KMS-11 (cell line): ENCODE measurements around the gene TNFAIP3.

Experiments
- H2AFZ ChIP-seq: fragments of 200-600 bp; sonication (generic); 2 replicates; pipeline ENCODE4 v1.6.1; 2016; ENCODE audit warnings: antibody characterized with exemption, mixed run types, low read depth
- H3K27ac ChIP-seq: fragments of 200-600 bp; sonication (generic); 2 replicates; pipeline ENCODE4 v1.6.1; 2016; ENCODE audit warnings: mild to moderate bottlenecking, mixed run types
- H3K27me3 ChIP-seq: fragments of 200-600 bp; sonication (generic); 2 replicates; pipeline ENCODE4 v1.6.1; 2017; ENCODE audit warnings: mild to moderate bottlenecking, low read depth, mixed run types, moderate library complexity; ENCODE audit not compliant: insufficient read depth
- H3K36me3 ChIP-seq: fragments of 200-600 bp; sonication (generic); 2 replicates; pipeline ENCODE4 v1.6.1; 2017; ENCODE audit warnings: mild to moderate bottlenecking, mixed run types; ENCODE audit not compliant: insufficient read depth
- H3K4me1 ChIP-seq: fragments of 200-600 bp; sonication (generic); 2 replicates; pipeline ENCODE4 v1.6.1; 2016; ENCODE audit warnings: mild to moderate bottlenecking, low read depth, mixed run types; ENCODE audit not compliant: poor library complexity, severe bottlenecking
- H3K4me2 ChIP-seq: fragments of 200-600 bp; sonication (generic); 2 replicates; pipeline ENCODE4 v1.7.0; 2016; ENCODE audit warnings: mild to moderate bottlenecking, mixed run types
- H3K4me3 ChIP-seq: fragments of 200-600 bp; sonication (generic); IDR thresholded peaks from 2 replicates; pipeline ENCODE4 v1.6.1; 2017; ENCODE audit warnings: low read depth, low read length, mixed read lengths; ENCODE audit not compliant: insufficient read depth
- H3K79me2 ChIP-seq: fragments of 200-600 bp; sonication (generic); 2 replicates; pipeline ENCODE4 v1.6.1; 2016; ENCODE audit warnings: low read depth, mixed run types; ENCODE audit not compliant: insufficient read depth
- H3K9ac ChIP-seq: fragments of 200-600 bp; sonication (generic); 2 replicates; pipeline ENCODE4 v1.6.1; 2016; ENCODE audit warnings: mild to moderate bottlenecking, mixed run types
- H4K20me1 ChIP-seq: fragments of 200-600 bp; sonication (generic); 2 replicates; pipeline ENCODE4 v1.6.1; 2016; ENCODE audit warnings: mild to moderate bottlenecking, mixed run types; ENCODE audit not compliant: insufficient read depth
- TF ChIP-seq, protein P1 (sequence below): fragments of 200-600 bp; sonication (generic); conservative IDR thresholded peaks from 2 replicates; pipeline ENCODE4 v1.6.1; 2017; ENCODE audit warnings: low read depth, mild to moderate bottlenecking, antibody characterized with exemption, low read length, moderate library complexity, mixed read lengths

Gene TNFAIP3

GRCh38 chr6:137856138-137856898, 10.7 kb upstream of the TNFAIP3 start:
- Histone ChIP-seq H3K4me1 (no peaks in the 10 kb centered on the region), H3K4me3 (no peak overlapping the region), H3K9ac (no peak overlapping the region), H3K79me2 (no peaks in the 10 kb centered on the region), H2AFZ (no peak overlapping the region), H4K20me1 (no peaks in the 10 kb centered on the region), H3K36me3 (no peaks in the 10 kb centered on the region), H3K27ac (no peak overlapping the region), H3K4me2 (no peak overlapping the region), H3K27me3 (no peaks in the 10 kb centered on the region)
- TF ChIP-seq, protein P1, sequence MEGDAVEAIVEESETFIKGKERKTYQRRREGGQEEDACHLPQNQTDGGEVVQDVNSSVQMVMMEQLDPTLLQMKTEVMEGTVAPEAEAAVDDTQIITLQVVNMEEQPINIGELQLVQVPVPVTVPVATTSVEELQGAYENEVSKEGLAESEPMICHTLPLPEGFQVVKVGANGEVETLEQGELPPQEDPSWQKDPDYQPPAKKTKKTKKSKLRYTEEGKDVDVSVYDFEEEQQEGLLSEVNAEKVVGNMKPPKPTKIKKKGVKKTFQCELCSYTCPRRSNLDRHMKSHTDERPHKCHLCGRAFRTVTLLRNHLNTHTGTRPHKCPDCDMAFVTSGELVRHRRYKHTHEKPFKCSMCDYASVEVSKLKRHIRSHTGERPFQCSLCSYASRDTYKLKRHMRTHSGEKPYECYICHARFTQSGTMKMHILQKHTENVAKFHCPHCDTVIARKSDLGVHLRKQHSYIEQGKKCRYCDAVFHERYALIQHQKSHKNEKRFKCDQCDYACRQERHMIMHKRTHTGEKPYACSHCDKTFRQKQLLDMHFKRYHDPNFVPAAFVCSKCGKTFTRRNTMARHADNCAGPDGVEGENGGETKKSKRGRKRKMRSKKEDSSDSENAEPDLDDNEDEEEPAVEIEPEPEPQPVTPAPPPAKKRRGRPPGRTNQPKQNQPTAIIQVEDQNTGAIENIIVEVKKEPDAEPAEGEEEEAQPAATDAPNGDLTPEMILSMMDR = no peak

DNA sequence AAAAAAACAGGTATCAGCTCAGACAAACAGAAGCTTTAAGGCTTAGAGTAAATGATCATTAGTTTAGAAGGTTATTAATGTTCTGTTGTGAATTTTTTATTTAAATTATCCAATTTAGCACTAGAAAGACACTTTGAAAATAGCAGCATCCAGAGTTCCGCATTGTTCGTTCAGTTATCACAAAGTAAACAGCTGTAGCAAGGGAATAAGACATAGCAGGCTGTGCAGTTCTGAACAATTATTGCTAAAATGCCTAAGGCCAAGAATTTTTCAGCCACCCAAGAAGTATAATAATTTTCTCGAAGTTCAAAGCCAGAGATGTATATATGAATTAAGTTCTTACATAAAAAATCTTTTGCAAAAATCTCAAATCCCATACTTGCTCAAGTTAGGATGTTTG, 8.0 kb upstream of the TNFAIP3 start:
- Histone ChIP-seq H3K27ac (no peak overlapping the region), H2AFZ (no peak overlapping the region), H3K79me2 (no peaks in the 10 kb centered on the region), H3K4me1 (peaks cover 9% of the 10 kb centered on the region), H3K4me2 (no peak overlapping the region), H3K36me3 (no peaks in the 10 kb centered on the region), H3K4me3 (no peak overlapping the region), H3K27me3 (no peaks in the 10 kb centered on the region), H3K9ac (no peak overlapping the region), H4K20me1 (no peaks in the 10 kb centered on the region)
- TF ChIP-seq, protein P1 = no peak

- TF ChIP-seq, protein P1 = no peak
- Histone ChIP-seq H3K4me1 (peaks cover 12% of the 10 kb centered on the region), H2AFZ (no peak overlapping the region)
Measured at GRCh38 chr6:137860394-137861005, 6.6 kb upstream of the TNFAIP3 start.

DNA sequence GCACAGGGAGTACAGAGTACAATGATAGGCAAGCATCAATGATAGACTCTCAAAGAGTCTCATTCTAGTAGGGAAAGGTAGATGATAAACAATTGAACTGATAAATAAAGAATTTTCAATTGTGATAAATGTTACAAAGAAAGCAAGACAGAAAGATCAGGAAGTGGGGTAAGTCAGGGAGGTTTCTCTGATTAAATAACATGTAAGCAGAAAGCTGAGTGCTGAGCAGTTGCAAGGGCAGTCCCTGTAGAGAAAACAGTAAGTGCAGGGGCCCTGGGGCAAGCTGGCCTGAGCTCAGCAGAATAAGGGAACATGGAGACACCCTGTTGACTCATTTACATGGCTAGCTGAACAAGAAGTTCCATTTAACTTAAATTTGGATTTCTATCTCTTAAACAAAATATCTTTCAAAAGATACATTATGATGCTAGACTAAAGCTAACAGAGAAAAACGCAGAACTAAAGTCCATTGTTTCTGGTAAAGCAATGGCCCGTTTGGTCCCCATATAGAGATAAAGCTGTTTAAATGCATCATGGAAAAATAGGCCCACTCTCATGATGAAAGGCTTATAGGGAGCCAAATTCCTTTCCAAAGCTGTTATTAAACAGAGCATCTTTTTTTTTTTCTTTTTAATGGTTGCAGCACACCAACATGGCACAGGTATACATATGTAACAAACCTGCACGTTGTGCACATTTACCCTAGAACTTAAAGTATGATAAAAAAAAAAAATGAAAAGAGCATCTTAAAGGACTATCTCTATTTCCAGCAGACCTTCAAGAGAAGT, 5.3 kb upstream of the TNFAIP3 start:
- H3K4me2 ChIP-seq = no peak overlapping the region
- H3K4me1 ChIP-seq = peaks cover 20% of the 10 kb centered on the region
- no peaks in the 10 kb centered on the region for H3K27me3 ChIP-seq
- H4K20me1 ChIP-seq = no peaks in the 10 kb centered on the region
- no peak overlapping the region for H3K4me3 ChIP-seq
- no peak overlapping the region for H3K9ac ChIP-seq
- no peaks in the 10 kb centered on the region for H3K36me3 ChIP-seq
- no peak overlapping the region for H3K27ac ChIP-seq
- H2AFZ ChIP-seq = no peak overlapping the region
- TF ChIP-seq, protein P1 = no peak
- H3K79me2 ChIP-seq = peaks cover 11% of the 10 kb centered on the region; the same call in 1 of the 2 replicates

More at GRCh38 chr6:137860394-137861005, 6.6 kb upstream of the TNFAIP3 start:
- Histone ChIP-seq H4K20me1 (no peaks in the 10 kb centered on the region), H3K4me3 (no peak overlapping the region), H3K36me3 (no peaks in the 10 kb centered on the region), H3K9ac (no peak overlapping the region), H3K4me2 (no peak overlapping the region), H3K79me2 (no peaks in the 10 kb centered on the region; the same call in 1 of the 2 replicates), H3K27ac (no peak overlapping the region), H3K27me3 (no peaks in the 10 kb centered on the region)
